Testis (tissue), 5 donors: ENCODE results near the gene CDPF1. TPM values are rescaled to one million over a fixed set of nuclear protein-coding genes. Genes with fewer than 3 reads are reported as not detected.

Source experiments
- DNase-seq: peaks from one replicate; pipeline ENCODE4 v3.0.0-alpha.2; 2019
- H3K27ac ChIP-seq, 2 donors: fragments of 200-600 bp; sonication (generic); one replicate each; pipeline ENCODE4 v1.5.1; 2019
- H3K27me3 ChIP-seq: fragments of 200-600 bp; sonication (generic); one replicate; pipeline ENCODE4 v1.5.1; 2019
- H3K36me3 ChIP-seq: fragments of 200-600 bp; sonication (generic); one replicate; pipeline ENCODE4 v1.5.1; 2017; ENCODE audit warnings: low read depth; ENCODE audit errors: missing control alignments
- H3K4me1 ChIP-seq: fragments of 200-600 bp; sonication (generic); one replicate; pipeline ENCODE4 v1.5.1; 2019
- H3K4me3 ChIP-seq, 2 donors: fragments of 200-600 bp; sonication (generic); one replicate each; pipeline ENCODE4 v1.5.1; 2017 to 2019
- H3K9me3 ChIP-seq: fragments of 200-600 bp; sonication (generic); one replicate; pipeline ENCODE4 v1.5.1; 2017
- CTCF ChIP-seq, 3 experiments: fragments of 450-650 bp in 2 of 3; fragments of 200-600 bp in 1 of 3; sonication (generic) in 1 of 3; IDR thresholded peaks; one replicate each; pipeline ENCODE4 v1.5.1; 2016 to 2019; ENCODE audit warnings: antibody characterized with exemption in 3 of 3, mild to moderate bottlenecking in 2 of 3, moderate library complexity in 1 of 3
- POLR2A ChIP-seq: fragments of 450-650 bp; IDR thresholded peaks from one replicate; pipeline ENCODE4 v1.6.1; 2017; ENCODE audit warnings: antibody characterized with exemption, mild to moderate bottlenecking, moderate library complexity
- WGBS, 2 donors: methylation state at CpG; one replicate each; pipeline ENCODE4 v1.1.5; 2018; 5-methylcytosine and 5-hydroxymethylcytosine counted together
- intact Hi-C: fragments of 100-400 bp; cut with DNase I; formaldehyde crosslinking; loops from one replicate; pipeline ENCODE4 v1.15.1; 2023; ENCODE audit warnings: low total_unique reads
- long read RNA-seq, 2 donors: transcript quantifications; one replicate each; lab custom pipeline, GENCODE V29; 2026
- polyA plus RNA-seq: library from polyadenylated mRNA; stranded (reverse); fragments of 350-450 nt; fragmentation: Illumina TruSeq; extraction: RNeasy Lipid Tissue Mini Kit (QIAGEN cat#74804); gene quantifications from one replicate; pipeline ENCODE4 v1.2.3, GENCODE V29; 2014; ENCODE audit warnings: low read depth, low replicate concordance; ENCODE audit not compliant: insufficient read depth
- total RNA-seq, 2 donors: library from RNA; depleted of rRNA; stranded (reverse); fragments of >200 nt; gene quantifications; one replicate each; pipeline ENCODE4 v1.2.3, GENCODE V29; 2016

Gene CDPF1
- total RNA-seq: 10 to 100 TPM; 11.0 to 12.2 TPM
- 6.0 TPM for polyA plus RNA-seq
- long read RNA-seq, donor 1, partial matches to known transcripts: 0 of 7 reads
- long read RNA-seq, donor 1, other reads (novel, unspliced or antisense): 0 of 7 reads
- long read RNA-seq, donor 2, partial matches to known transcripts: 0 of 3 reads
- long read RNA-seq, donor 2, other reads (novel, unspliced or antisense): 0 of 3 reads

GRCh38 chr22:46250035-46250782 lies at the start of gene CDPF1:
CDPF1 (minus strand) TSS chr22:46250293; CDS start chr22:46248284, 2,009 bp downstream.
- peak within 1 kb of the TSS; percentile 34 to 87 for H3K27ac ChIP-seq
- peak; percentile 91 for DNase-seq
- 0% methylated on average over 29 of the region's 89 CpGs; no CpG with 5 or more reads in 1 of the 2 donors for WGBS, 2 donors
- no peak for TF ChIP-seq CTCF (IDR thresholded peaks at IDR 0.05)
- peak; percentile 46 for TF ChIP-seq POLR2A
- intact Hi-C loops: no loop called here
- H3K36me3 ChIP-seq: no peaks in the 10 kb centered on the region
- H3K4me3 ChIP-seq: peak within 1 kb of the TSS; percentile 70 to 78
- no peaks in the 10 kb centered on the region for H3K9me3 ChIP-seq
- no peaks in the 10 kb centered on the region for H3K27me3 ChIP-seq
- H3K4me1 ChIP-seq: peaks cover 19% of the 10 kb centered on the region

GRCh38 chr22:46299101-46299500 lies 49.0 kb upstream of the CDPF1 start:
- no peak overlapping the region for H3K27ac ChIP-seq
- DNase-seq: no peak
- H3K4me1 ChIP-seq: peaks cover 13% of the 10 kb centered on the region
- H3K36me3 ChIP-seq: no peaks in the 10 kb centered on the region
- 86 to 97% methylated on average over 13 of the region's 13 CpGs for WGBS, 2 donors
- intact Hi-C loops: no loop called here
- H3K9me3 ChIP-seq: no peaks in the 10 kb centered on the region
- TF ChIP-seq CTCF (IDR thresholded peaks at IDR 0.05): no peak
- no peak for TF ChIP-seq POLR2A
- no peak overlapping the region for H3K4me3 ChIP-seq
- no peaks in the 10 kb centered on the region for H3K27me3 ChIP-seq

- intact Hi-C loops: no loop called here
- Histone ChIP-seq H3K4me1 (peaks cover 13% of the 10 kb centered on the region), H3K36me3 (no peaks in the 10 kb centered on the region), H3K27ac (peak overlapping the region; percentile 37 to 72), H3K4me3 (peak overlapping the region; percentile 63 to 70), H3K9me3 (no peaks in the 10 kb centered on the region), H3K27me3 (no peaks in the 10 kb centered on the region)
- no peak for TF ChIP-seq POLR2A
- TF ChIP-seq CTCF (IDR thresholded peaks at IDR 0.05): no peak
- WGBS, 2 donors: 4 to 17% methylated on average over 11 to 26 of the region's 32 CpGs
- peak; percentile 40 for DNase-seq
Measured at GRCh38 chr22:46297151-46297812, 47.2 kb upstream of the CDPF1 start.

- no peaks in the 10 kb centered on the region for H3K36me3 ChIP-seq
- H3K9me3 ChIP-seq: no peaks in the 10 kb centered on the region
- peaks cover 13% of the 10 kb centered on the region for H3K4me1 ChIP-seq
- WGBS, 2 donors: 1 to 3% methylated on average over 22 to 63 of the region's 76 CpGs
- intact Hi-C loops: no loop called here
- H3K27me3 ChIP-seq: no peaks in the 10 kb centered on the region
- peak within 1 kb of the TSS; percentile 63 to 70 for H3K4me3 ChIP-seq
- peak; percentile 98 for DNase-seq
- H3K27ac ChIP-seq: peak within 1 kb of the TSS; percentile 72 to 90
- no peak for TF ChIP-seq POLR2A
- peak in 1 of 3 experiments; percentile 6 for TF ChIP-seq CTCF (IDR thresholded peaks at IDR 0.05)
Measured at GRCh38 chr22:46296257-46297150, 46.4 kb upstream of the CDPF1 start, which contains the start of gene GTSE1. GTSE1 (plus strand) TSS chr22:46296870; CDS start chr22:46297401, 531 bp downstream.
